H1 (cell line): ENCODE data around the gene OS9. TPM values are rescaled to one million over a fixed set of nuclear protein-coding genes. Genes with fewer than 3 reads are reported as not detected.

ENCODE experiments used
- BCL11A ChIP-seq, 2 experiments: IDR thresholded peaks; one replicate each; pipeline ENCODE4 v1.6.1; 2011; ENCODE audit warnings: low read depth in 2 of 2, low read length in 2 of 2, mild to moderate bottlenecking in 2 of 2
- PHF8 ChIP-seq: fragments of 200-600 bp; sonication (generic); conservative IDR thresholded peaks from 2 replicates; pipeline ENCODE4 v1.7.1; 2012; ENCODE audit warnings: low read depth, mild to moderate bottlenecking, inconsistent platforms, low read length, moderate library complexity
- polyA plus RNA-seq, 7 experiments: library from polyadenylated mRNA; depleted of rRNA in 3 of 7; stranded (reverse) in 5 of 7; unstranded in 2 of 7; fragments of >200 nt in 5 of 7; fragments of 200-250 nt in 2 of 7; gene quantifications; 1 replicate in 5 of 7; 2 replicates in 1 of 7; 4 replicates in 1 of 7; pipeline versions ENCODE4 v1.2.1 to v1.2.3, GENCODE V29; 2011 to 2013; ENCODE audit warnings: missing spikeins in 2 of 7, mixed read lengths in 2 of 7
- total RNA-seq: library from RNA; stranded (reverse); fragmentation: NEBNext Ultra II Directional; extraction: Animal tissue kit (Norgen Biotek cat#: 25700); gene quantifications from 2 replicates; pipeline ENCODE4 v1.2.1, GENCODE V29; 2021
- TF ChIP-seq, protein P1 (sequence below): IDR thresholded peaks from 2 replicates; pipeline ENCODE4 v1.6.1; 2012; ENCODE audit warnings: inconsistent platforms

OS9 gene
- total and polyA plus RNA-seq, 2 of the 8 experiments (the other 6 are each of a cell fraction or from before 2014, with no cell fraction given) = 71.0 to 108 TPM

- TF ChIP-seq, protein P1, sequence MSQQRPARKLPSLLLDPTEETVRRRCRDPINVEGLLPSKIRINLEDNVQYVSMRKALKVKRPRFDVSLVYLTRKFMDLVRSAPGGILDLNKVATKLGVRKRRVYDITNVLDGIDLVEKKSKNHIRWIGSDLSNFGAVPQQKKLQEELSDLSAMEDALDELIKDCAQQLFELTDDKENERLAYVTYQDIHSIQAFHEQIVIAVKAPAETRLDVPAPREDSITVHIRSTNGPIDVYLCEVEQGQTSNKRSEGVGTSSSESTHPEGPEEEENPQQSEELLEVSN = no peak
- no peak for TF ChIP-seq PHF8
- no peak for TF ChIP-seq BCL11A (IDR thresholded peaks at IDR 0.05; ENCODE audit: low read depth in 2 of 2, low read length in 2 of 2)
Observed at GRCh38 chr12:57731411-57732080, 37.6 kb downstream of the OS9 start (continued).
